Fibroblast of lung (primary cell): ENCODE data around the gene ABCC11. TPM values are rescaled to one million over a fixed set of nuclear protein-coding genes. Genes with fewer than 3 reads are reported as not detected.
"Not testable (repeated sequence)": the region's sequence is repeated elsewhere in the genome, so short reads cannot be mapped to it uniquely, and the experiment has no call there.

Source experiments
- DNase-seq, 2 donors: peaks; one replicate each; pipeline versions ENCODE4 v3.0.0 to v3.0.0-alpha.2; 2010; ENCODE audit warnings: low read depth in 2 of 2
- H2AFZ ChIP-seq: 2 replicates; pipeline ENCODE4 v1.5.1; 2012; ENCODE audit warnings: low read length, control low read depth, inconsistent platforms
- H3K27ac ChIP-seq: 2 replicates; pipeline ENCODE4 v1.5.1; 2011; ENCODE audit warnings: low read length, control low read depth; ENCODE audit not compliant: insufficient read depth
- H3K27me3 ChIP-seq: 2 replicates; pipeline ENCODE4 v1.5.1; 2011; ENCODE audit warnings: mild to moderate bottlenecking, low read length; ENCODE audit not compliant: control insufficient read depth, insufficient read depth
- H3K36me3 ChIP-seq: 2 replicates; pipeline ENCODE4 v1.5.1; 2011; ENCODE audit warnings: low read length; ENCODE audit not compliant: control insufficient read depth, insufficient read depth
- H3K4me1 ChIP-seq: 2 replicates; pipeline ENCODE4 v1.5.1; 2011; ENCODE audit warnings: low read length; ENCODE audit not compliant: control insufficient read depth, insufficient read depth; ENCODE audit errors: extremely low read depth
- H3K4me2 ChIP-seq: 2 replicates; pipeline ENCODE4 v1.5.1; 2011; ENCODE audit warnings: low read length, control low read depth; ENCODE audit not compliant: insufficient read depth; ENCODE audit errors: extremely low read depth
- H3K4me3 ChIP-seq, 4 experiments: fragments of 200-600 bp in 1 of 4; sonication (generic) in 1 of 4; replicated peaks in 1 of 4; 2 replicates each; pipeline ENCODE4 v1.5.1; 2011 to 2016; ENCODE audit warnings: low read length in 4 of 4, low read depth in 3 of 4, mild to moderate bottlenecking in 3 of 4, control low read depth in 2 of 4, inconsistent platforms in 1 of 4, mixed read lengths in 1 of 4; ENCODE audit not compliant: insufficient read depth in 1 of 4; ENCODE audit errors: control extremely low read depth in 1 of 4
- H3K79me2 ChIP-seq: 2 replicates; pipeline ENCODE4 v1.5.1; 2012; ENCODE audit warnings: mild to moderate bottlenecking, low read length, inconsistent platforms; ENCODE audit not compliant: control insufficient read depth, insufficient read depth
- H3K9ac ChIP-seq: 2 replicates; pipeline ENCODE4 v1.5.1; 2011; ENCODE audit warnings: mild to moderate bottlenecking, low read length, control low read depth; ENCODE audit not compliant: insufficient read depth
- H3K9me3 ChIP-seq: 2 replicates; pipeline ENCODE4 v1.5.1; 2012; ENCODE audit warnings: low read depth, low read length; ENCODE audit not compliant: control insufficient read depth, insufficient read depth
- H4K20me1 ChIP-seq: 2 replicates; pipeline ENCODE4 v1.5.1; 2011; ENCODE audit warnings: low read length; ENCODE audit not compliant: control insufficient read depth, insufficient read depth; ENCODE audit errors: extremely low read depth
- CTCF ChIP-seq, 2 donors: IDR thresholded peaks in 1 of 2; conservative IDR thresholded peaks in 1 of 2; 1 replicate in 1 of 2; 2 replicates in 1 of 2; pipeline ENCODE4 v1.5.1; 2011 to 2012; ENCODE audit warnings: low read length in 2 of 2, control low read depth in 1 of 2, inconsistent platforms in 1 of 2, low read depth in 1 of 2, mild to moderate bottlenecking in 1 of 2
- EZH2 ChIP-seq: IDR thresholded peaks from 2 replicates; pipeline ENCODE4 v1.5.1; 2012; ENCODE audit warnings: low read length, control low read depth, mild to moderate bottlenecking; ENCODE audit errors: missing control alignments
- polyA plus RNA-seq, 2 donors: library from polyadenylated mRNA; depleted of rRNA in 1 of 2; stranded (reverse) in 1 of 2; unstranded in 1 of 2; fragments of >200 nt; gene quantifications; 2 replicates each; pipeline ENCODE4 v1.2.1, GENCODE V29; 2011 to 2012; ENCODE audit warnings: missing spikeins in 1 of 2
- total RNA-seq: library from RNA; depleted of rRNA; stranded (reverse); fragments of >200 nt; gene quantifications from 2 replicates; pipeline ENCODE4 v1.2.1, GENCODE V29; 2014

Gene ABCC11
- total and polyA plus RNA-seq, 2 donors (not counting 1 experiment from before 2014, with no cell fraction given): 0.17 to 0.20 TPM

DNA sequence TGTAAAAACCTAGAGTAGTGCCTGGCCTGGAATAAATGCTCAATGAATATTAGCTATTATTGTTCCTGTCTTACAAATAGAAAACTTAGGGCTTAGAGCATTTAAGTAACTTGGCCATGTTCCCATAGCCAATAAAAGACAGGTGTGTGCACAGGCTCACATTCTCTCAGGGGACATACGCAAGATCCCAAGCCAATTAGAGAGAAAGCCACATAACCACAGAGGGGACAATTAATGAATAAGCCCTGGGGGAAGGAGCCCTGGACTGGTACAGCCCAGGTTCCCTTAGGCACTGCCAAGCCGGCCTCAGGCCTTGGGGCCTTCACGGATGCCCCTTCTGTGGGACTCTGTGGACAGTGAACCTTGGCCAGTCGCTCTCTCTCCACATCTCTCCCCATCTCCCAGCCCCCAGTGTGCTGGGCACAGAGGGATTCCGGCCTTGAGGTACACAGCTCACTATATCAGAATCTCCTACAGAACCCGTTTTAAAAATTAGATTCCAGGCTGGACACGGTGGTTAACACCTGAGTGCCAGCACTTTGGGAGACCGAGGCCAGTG lies 64.3 kb downstream of the ABCC11 start:
- Histone ChIP-seq H3K4me1 (no peaks in the 10 kb centered on the region), H3K27me3 (peaks cover 4% of the 10 kb centered on the region), H3K4me2 (no peak overlapping the region), H3K9me3 (no peaks in the 10 kb centered on the region), H3K27ac (no peak overlapping the region), H3K9ac (no peak overlapping the region), H3K79me2 (no peaks in the 10 kb centered on the region), H3K4me3 (no peak overlapping the region), H2AFZ (no peak overlapping the region), H4K20me1 (no peaks in the 10 kb centered on the region), H3K36me3 (no peaks in the 10 kb centered on the region)
- DNase-seq: no peak
- TF ChIP-seq CTCF (conservative IDR thresholded peaks at IDR 0.05 in 1 of 2, IDR thresholded peaks at IDR 0.05 in 1 of 2; ENCODE audit: low read depth in 1 of 2, low read length in 2 of 2) (no peak), EZH2 (no peak)

DNA sequence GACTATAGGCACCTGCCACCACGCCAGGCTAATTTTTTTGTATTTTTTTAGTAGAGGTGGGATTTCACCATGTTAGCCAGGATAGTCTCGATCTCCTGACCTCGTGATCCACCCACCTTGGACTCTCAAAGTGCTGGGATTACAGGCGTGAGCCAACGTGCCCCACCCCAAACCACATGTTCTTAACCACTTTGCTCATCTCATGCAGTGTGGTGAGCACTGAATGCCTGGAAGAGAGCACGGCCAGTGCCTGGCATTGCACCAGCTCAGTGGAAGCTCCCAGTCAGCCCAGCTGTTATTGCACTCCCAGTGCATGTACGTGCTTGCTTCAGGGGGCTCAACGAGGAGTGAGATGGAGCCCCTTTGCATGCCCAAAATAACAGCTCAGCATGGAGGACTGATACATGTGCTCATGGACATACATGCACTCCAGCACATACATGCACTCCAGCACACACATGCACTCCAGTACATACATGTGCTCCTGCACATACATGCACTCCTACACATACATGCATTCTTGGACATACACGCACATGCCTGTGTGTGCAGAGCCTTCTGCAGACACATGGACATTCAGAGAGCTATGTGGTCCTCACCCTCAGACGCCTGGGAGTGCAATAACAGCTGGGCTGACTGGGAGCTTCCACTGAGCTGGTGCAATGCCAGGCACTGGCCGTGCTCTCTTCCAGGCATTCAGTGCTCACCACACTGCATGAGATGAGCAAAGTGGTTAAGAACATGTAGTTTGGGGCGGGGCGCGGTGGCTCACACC lies 65.4 kb downstream of the ABCC11 start:
- not testable (repeated sequence) for H2AFZ ChIP-seq, H3K9me3 ChIP-seq, H3K36me3 ChIP-seq, H3K4me3 ChIP-seq, H3K27ac ChIP-seq, H3K27me3 ChIP-seq, H3K4me1 ChIP-seq, H3K79me2 ChIP-seq, H3K4me2 ChIP-seq, DNase-seq, H3K9ac ChIP-seq, H4K20me1 ChIP-seq

GRCh38 chr16:48180868-48181480 lies 66.4 kb downstream of the ABCC11 start:
- Histone ChIP-seq H3K79me2 (no peaks in the 10 kb centered on the region), H3K4me1 (no peaks in the 10 kb centered on the region), H3K9ac (no peak overlapping the region), H3K4me2 (no peak overlapping the region), H3K36me3 (no peaks in the 10 kb centered on the region), H3K27me3 (no peaks in the 10 kb centered on the region), H2AFZ (no peak overlapping the region), H3K27ac (no peak overlapping the region), H3K9me3 (no peaks in the 10 kb centered on the region), H4K20me1 (no peaks in the 10 kb centered on the region), H3K4me3 (no peak overlapping the region)
- DNase-seq: no peak
- TF ChIP-seq EZH2 (no peak), CTCF (conservative IDR thresholded peaks at IDR 0.05 in 1 of 2, IDR thresholded peaks at IDR 0.05 in 1 of 2; ENCODE audit: low read depth in 1 of 2, low read length in 2 of 2) (no peak)
